Measurements from ENCODE around the gene SMIM35. TPM values are rescaled to one million over a fixed set of nuclear protein-coding genes. Genes with fewer than 3 reads are reported as not detected.

SMIM35 gene
- total RNA-seq, 1 experiment from 2014 or later = not detected

DNA sequence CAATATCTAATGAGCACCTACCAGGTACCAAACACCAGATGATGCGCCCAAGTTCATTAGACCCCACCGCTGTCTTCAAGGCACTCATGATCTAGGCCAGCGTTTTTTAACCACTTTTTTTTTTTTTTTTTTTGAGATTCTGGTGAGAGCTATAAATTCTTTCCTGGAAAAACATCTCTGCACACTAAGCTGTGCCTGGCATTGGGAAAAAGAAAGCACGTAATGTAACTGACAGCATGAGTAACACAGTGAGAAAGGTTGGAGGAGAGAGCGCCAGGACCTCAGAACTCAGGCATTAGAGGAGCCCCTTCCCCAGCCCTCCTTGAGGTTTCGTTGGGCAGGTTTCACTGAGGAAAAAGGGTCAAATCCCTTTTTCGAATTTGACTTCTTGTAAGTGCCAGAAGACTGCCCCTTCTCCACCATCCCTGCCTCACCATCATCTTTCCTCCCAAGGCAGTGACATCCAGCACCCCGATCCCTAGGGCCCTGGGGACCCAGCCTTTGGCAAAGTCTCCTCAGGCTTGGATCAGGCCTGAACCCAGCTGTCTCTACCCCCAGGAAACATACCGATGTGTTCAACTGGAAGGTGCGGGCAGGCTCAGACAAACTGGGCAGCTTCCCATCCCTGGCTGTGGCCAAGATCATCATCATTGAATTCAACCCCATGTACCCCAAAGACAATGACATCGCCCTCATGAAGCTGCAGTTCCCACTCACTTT lies 26.1 kb upstream of the SMIM35 start:
- Histone ChIP-seq H3K56ac (ENCODE audit: insufficient read length, low read depth, low read length) (no peak overlapping the region), H3K4ac (ENCODE audit: low read depth, low read length) (no peak overlapping the region), H3K9ac (ENCODE audit: extremely low read depth, insufficient read length, low read length) (no peak overlapping the region), H2BK20ac (ENCODE audit: low read depth, low read length, poor library complexity, severe bottlenecking) (no peak overlapping the region), H2AFZ (ENCODE audit: low read length) (no peak overlapping the region), H4K8ac (replicated peaks; ENCODE audit: insufficient read length, low read depth, low read length) (no peak overlapping the region), H3K23ac (ENCODE audit: insufficient read length, low read depth, low read length) (no peak overlapping the region), H3K4me2 (ENCODE audit: insufficient read depth, insufficient read length, low read length) (no peak overlapping the region), H2BK12ac (ENCODE audit: insufficient read length, low read depth, low read length) (no peak overlapping the region), H3K9me3 (ENCODE audit: control insufficient read depth, low read depth, low read length) (no peaks in the 10 kb centered on the region), H3K14ac (ENCODE audit: insufficient read depth, low read length) (no peak overlapping the region), H2BK15ac (ENCODE audit: low read depth, low read length) (no peak overlapping the region), H3K18ac (ENCODE audit: insufficient read length, low read depth, low read length) (no peak overlapping the region), H2AK5ac (ENCODE audit: insufficient read length, low read length) (no peak overlapping the region), H4K91ac (ENCODE audit: insufficient read length, low read depth, low read length) (no peak overlapping the region), H2BK5ac (ENCODE audit: insufficient read length, low read length) (no peak overlapping the region), H4K5ac (ENCODE audit: insufficient read length, low read depth, low read length) (no peak overlapping the region), H2BK120ac (ENCODE audit: low read depth, low read length, poor library complexity, severe bottlenecking) (no peak overlapping the region), H3K79me1 (ENCODE audit: insufficient read depth, low read depth, low read length, poor library complexity, severe bottlenecking) (no peaks in the 10 kb centered on the region), H3K27me3 (ENCODE audit: insufficient read depth, low read length) (no peaks in the 10 kb centered on the region), H4K20me1 (ENCODE audit: control insufficient read depth, insufficient read depth, insufficient read length) (no peaks in the 10 kb centered on the region), H3K27ac (ENCODE audit: insufficient read length, low read depth, low read length) (no peak overlapping the region), H3K79me2 (ENCODE audit: insufficient read depth, low read length) (no peaks in the 10 kb centered on the region), H3T11ph (ENCODE audit: low read length) (no peak overlapping the region), H3K23me2 (ENCODE audit: insufficient read length, low read depth, low read length, poor library complexity, severe bottlenecking) (no peaks in the 10 kb centered on the region), H3K4me1 (ENCODE audit: insufficient read depth, low read length) (0 out of 2 replicates have a peak, but pooled peaks cover 3% of the 10 kb centered on the region)
- Mint-ChIP-seq H3K27me3 (ENCODE audit: low read depth) (peaks cover 6% of the 10 kb centered on the region), H3K9me3 (no peaks in the 10 kb centered on the region), H3K36me3 (ENCODE audit: insufficient read depth in 1 of 3, low read depth in 3 of 3) (no peaks in the 10 kb centered on the region), H3K4me3 (no peak overlapping the region), H3K27ac (no peak overlapping the region), H3K4me1 (peaks cover 11 to 22% of the 10 kb centered on the region in 2 experiments)
- WGBS (ENCODE audit: extremely low coverage, insufficient read length, low lambda C conversion rate) = no CpG with 5 or more reads among the region's 11 CpGs
- DNase-seq = no peak
- TF ChIP-seq, protein P1, sequence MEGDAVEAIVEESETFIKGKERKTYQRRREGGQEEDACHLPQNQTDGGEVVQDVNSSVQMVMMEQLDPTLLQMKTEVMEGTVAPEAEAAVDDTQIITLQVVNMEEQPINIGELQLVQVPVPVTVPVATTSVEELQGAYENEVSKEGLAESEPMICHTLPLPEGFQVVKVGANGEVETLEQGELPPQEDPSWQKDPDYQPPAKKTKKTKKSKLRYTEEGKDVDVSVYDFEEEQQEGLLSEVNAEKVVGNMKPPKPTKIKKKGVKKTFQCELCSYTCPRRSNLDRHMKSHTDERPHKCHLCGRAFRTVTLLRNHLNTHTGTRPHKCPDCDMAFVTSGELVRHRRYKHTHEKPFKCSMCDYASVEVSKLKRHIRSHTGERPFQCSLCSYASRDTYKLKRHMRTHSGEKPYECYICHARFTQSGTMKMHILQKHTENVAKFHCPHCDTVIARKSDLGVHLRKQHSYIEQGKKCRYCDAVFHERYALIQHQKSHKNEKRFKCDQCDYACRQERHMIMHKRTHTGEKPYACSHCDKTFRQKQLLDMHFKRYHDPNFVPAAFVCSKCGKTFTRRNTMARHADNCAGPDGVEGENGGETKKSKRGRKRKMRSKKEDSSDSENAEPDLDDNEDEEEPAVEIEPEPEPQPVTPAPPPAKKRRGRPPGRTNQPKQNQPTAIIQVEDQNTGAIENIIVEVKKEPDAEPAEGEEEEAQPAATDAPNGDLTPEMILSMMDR (conservative IDR thresholded peaks at IDR 0.05) = no peak

Measured in H9 (cell line).